Measurements from ENCODE around the gene SCYL1.

The SCYL1 gene

DNA sequence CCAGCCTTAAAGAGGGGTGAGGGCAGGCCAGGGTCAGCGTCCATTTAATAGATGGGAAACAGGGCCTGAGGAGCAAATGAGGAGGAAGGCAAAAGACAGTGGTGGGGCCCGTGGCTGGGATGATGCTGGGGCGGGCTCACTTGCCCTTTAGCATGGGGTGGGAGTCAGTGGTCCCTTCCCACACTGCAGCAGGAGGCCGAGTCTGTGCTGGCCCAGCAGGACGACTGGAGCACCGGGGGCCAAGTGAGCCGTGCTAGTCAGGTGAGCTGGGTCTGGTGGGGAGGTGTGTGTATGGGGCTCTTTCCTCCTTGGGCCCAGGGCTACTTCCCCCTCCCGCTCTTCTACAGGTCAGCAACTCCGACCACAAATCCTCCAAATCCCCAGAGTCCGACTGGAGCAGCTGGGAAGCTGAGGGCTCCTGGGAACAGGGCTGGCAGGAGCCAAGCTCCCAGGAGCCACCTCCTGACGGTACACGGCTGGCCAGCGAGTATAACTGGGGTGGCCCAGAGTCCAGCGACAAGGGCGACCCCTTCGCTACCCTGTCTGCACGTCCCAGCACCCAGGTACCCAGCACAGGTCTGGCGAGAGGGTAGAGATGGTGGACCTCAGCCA, 12.8 kb downstream of the SCYL1 start:
- no peak for DNase-seq

DNA sequence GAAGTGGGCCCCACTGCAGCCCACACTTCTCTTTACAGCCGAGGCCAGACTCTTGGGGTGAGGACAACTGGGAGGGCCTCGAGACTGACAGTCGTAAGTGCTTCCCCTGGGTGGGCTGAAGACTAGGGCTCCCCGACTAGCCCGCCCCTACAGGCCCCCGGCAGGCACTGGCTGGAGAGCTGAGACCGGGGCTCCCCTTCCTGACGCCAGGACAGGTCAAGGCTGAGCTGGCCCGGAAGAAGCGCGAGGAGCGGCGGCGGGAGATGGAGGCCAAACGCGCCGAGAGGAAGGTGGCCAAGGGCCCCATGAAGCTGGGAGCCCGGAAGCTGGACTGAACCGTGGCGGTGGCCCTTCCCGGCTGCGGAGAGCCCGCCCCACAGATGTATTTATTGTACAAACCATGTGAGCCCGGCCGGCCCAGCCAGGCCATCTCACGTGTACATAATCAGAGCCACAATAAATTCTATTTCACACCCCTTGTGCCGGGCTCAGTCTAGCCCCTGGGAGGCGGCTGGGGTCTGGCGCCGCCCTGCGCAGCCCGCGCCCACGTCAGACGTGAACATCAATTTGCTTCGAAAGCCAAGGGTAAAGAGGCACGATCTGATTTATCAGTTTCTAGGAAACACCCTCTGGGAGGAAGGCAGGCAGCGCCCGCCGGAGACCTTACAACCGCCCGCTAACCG, 13.5 kb downstream of the SCYL1 start:
- DNase-seq: no peak

DNA sequence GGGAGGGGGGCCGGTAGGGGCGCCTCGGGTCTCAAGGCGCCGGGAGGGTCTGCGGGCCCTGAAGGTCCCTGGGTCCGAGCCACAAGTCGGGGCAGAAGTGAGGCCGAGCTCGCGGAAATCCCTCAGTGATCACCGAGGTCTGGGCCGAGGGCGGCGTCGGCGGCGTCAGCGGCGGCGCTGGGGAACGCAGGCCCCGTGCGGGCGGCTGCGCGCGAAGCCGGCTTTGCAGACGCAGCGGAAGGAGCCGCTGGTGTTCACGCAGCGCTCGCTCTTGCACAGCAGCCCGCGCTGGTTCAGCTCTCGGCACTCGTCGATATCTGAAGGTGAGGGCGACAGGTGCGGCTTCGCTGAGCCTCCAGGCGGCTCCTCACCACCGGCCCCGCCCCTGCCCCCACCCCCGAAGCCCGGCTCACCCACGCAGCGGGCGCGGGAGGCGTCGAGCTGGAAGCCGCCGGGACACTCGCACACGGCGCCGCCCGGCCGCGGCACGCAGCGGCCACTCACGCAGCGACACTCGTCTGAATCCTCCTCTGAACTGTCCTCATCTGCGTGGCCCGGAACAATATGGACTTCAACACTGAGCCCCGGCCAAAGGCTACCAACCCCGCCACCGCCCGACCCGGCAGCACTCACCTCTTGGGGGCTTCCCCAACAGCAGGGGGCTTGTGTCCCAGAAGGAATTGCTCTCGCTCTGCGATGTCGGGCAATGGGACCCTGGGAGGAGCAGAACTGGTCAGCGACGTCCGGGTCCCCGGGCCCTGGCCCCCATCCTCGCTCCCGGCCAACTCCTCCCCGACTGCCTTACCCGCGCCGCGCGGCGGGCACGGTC, 14.2 kb downstream of the SCYL1 start:
- DNase-seq: no peak

DNA sequence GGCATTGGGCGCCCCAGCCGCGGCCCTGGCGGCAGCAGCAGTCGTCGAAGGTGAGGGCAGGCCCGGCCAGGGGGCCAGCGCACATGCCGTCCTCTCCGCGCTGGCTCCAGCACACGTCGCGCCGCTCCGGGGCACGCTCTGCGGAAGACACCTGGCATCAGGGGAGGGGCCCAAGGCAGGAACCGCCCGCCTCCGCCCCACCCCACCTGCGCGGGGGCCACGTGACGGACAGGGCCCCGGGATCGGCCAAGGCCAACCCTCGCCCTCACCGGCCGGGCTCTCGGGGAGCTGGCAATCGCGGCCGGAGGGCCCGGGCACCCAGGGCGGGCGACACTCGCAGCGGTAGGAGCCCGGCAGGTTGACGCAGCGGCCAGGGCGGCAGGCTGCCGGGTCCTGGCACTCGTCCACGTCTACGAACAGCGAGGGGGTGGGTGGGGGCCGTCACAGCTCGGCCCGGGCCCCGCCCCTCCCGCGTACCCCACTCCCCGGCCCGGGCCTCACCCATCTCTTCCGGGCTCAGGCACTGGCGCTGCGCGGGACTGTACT, 14.9 kb downstream of the SCYL1 start:
- DNase-seq: no peak

DNA sequence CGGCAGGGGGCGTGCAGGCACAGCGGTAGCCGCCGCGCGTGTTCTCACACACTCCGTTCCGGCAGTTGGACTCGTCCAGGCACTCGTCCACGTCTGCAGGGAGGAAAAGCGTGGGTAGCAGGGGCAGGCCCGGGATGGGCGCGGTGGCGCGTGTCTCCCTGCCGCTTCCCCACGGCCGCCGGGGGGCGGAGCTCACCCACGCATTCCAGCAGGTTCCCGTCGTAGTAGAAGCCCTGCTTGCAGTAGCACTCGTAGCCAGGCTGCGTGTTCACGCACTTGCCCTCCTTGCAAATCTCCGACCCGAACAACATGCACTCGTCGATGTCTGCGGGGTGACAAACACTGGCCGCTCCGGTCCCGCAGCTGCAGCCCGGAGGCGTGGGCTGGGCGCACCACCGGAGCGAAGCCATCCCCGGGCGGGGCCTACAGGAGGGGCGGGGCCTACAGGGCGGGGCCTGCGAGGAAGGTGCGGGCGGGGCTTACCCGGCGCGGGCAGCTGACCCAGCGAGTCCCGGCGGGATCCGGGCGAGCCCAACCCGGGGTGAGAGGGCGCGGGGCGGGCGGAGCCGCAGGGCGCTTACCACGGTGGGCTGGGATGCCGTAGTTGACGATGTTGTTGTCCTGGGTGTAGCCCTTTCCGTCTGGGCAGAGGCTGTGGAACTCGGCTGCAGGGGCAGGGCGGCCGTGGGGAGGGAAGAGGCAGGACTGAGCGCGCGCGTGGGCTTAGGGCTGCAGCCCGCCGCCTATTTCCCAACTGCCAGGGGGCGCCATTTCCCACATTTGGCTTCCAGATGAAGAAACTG, 15.6 kb downstream of the SCYL1 start:
- peak; percentile 91 for DNase-seq

DNA sequence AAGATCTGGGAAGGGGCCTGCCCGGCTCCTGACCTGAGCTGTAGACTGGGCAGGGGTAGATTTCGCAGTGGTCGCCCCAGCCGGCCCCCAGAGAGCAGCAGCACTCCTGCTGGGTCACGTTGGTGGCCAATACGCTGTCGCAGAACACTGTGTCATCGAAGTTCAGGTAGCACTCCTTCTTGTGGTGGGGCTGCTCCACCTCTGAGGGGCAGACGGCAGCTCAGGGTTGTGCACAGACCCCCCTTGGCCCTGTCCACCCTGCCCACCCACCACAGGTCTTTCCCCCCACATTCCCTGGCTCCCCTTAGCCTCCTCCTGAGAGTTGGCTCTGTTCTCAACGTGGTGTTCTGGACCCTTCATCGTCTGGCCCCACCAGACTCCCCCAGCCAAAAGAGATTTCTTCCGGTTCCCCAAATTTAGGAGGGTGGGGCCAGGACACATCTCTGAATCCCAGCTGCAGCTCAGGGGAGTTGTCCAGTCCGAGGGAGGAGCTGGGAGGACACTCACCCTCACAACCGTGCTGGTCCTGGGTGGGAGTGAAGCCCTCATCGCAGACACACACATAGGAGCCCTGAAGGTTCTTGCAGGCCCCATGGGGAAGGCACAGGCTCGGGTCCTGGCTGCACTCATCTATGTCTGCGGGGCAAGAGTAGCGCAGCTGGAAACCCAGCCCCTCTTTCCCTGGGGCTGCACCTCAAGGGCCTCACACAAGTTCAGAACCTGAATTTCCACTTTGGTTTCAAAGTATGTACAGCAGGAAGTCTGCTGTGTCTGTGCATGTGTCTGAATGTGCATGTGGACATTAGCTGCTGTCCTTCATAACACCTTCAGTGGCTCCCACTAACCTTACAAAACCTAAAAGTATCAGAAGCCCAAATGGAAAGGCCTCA, 16.5 kb downstream of the SCYL1 start:
- no peak for DNase-seq

DNA sequence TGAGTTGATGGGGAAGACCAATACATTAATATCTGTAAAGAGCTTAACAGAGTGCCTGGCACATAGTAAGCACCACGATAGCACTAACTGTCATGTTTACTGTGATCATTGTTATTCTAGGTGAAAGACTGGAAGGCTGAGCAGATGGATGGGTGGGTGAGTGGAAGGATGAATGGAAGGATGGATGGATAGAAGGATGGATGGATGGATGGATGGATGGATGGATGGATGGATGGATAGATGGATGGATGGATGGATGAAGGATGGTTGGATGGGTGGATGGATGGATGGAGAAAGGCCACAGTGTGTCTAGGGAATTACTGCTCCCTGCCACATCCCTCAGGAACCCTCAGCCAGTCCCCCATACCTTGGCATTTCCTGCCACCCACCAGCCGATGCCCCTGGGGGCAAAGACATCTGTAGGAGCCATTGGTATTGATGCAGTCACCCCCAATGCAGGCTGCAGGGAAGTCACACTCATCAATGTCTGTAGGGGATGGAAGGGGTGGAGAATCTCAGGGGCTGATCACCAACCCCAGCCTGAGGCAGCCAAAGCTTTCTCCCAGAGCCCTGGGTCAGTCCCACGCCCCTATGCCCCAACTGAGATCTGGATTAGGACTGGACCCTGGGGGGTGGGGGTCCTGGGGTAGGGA, 18.0 kb downstream of the SCYL1 start:
- DNase-seq: no peak

DNA sequence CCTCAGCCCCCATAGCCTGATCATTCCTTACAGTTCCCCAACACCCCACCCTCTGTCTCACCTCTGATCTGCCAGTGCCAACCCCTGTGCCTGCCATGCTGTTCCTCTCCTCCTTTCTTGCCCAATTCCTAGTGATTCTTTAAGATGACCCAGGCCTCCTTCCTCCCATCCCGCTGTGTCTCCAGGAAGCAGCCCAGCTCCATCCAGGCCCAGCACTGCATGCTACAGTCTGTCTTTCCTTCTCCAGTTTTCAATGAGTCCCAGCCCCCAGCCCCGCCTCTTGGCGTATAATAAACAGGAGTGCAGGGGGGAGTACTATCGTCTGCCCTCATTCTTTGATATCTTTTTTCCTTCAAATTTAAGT, 21.0 kb downstream of the SCYL1 start:
- DNase-seq: no peak

DNA sequence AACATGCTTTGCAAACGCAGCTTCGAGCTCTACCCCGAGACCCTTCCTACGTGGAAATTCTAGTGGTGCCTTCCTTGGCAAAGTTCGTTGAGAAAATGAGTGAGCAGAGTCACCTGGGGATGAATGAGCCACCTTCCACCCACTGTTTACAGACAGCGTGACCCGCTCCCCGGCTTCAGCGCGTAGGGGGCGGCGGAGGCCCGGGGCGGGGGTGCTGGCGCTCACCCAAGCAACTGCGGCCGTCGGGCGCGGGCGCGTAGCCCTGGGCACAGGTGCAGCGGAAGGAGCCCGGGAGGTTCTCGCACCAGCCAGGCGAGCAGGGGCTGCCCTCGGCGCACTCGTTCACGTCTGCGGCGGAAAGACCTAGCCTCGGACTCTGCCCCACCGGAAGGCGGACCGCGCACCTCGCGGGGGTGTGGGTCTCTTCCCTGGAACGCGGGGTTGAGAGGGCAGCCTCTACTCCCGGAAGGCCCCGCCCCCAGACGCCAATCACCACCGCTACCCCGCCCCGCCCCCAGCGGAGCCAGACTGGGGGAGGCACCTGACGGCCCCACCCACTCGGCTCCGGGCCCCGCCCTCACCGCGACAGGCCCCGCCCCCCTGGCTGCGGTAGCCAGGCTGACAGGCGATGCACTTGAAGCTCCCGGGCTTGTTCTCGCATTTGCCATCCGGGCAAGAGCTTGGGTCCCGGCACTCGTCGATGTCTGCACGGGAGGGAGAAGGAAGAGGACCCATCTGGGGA, 21.5 kb downstream of the SCYL1 start:
- DNase-seq: peak; percentile 98

DNA sequence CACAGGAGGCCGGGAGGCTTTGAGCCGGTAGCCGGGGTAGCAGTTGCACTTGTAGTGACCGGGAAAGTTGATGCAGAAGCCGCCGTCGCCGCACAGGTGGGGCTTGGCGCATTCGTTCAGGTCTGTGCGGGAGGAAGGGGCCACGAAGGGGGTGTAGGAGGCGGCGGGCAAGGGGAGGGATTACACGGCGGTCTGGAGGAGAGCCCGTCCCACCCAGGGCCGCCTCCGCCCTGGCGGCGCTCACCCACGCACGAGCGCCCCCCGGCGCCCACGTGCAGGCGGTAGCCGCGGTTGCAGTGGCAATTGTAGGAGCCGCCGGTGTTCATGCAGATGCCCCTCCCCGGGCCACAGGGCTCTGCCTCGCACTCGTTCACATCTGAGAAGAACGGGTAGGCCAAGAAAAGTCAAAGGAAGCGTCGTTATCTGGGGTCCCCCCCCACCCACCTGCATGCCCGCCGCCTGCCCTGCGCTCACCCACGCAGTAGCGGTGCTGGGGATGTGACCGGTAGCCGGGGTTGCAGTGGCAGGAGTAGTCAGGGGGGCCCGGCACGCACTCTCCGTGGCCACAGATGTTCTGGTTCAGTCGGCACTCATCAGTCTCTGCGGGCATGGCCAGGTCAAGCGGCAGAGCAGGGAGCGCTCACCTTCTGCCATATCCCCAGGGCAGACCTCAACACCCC, 22.7 kb downstream of the SCYL1 start:
- no peak for DNase-seq

DNA sequence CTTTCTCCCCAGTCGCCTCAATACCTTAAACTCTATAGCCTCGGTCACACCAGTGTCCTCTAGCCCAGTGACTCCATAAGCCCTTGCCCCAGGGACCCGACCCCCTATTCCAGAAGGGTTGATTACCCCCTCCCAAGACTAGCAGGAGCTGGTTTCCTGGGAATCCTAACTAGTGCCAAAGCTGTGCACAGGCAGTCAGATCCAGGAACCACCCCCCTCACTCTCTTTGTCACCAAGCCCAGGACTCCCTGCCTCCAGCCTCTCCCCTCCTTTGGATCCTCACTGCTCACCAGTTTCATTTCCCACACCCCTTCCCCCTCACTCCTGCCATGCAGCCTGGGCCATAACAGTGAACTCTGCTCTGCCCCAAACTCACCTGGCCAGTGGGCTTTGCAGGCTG, 23.5 kb downstream of the SCYL1 start:
- no peak for DNase-seq

DNA sequence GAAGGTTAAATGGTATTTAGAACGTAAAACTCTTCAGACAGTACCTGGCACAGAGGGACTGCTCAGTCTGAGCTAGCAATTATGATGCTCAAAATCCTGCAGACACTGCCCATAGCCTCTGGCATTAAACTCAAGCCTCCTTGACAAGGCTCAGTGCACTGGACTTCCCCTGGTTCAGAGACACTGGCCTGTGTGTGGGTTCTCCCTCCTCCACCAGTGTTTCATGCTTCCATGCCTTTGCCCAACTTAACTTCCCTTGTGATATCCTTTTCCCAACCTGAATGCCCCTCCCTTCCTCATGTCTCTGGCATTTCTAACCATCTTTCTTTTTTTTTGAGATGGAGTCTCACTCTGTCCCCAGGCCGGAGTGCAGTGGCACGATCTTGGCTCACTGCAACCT, 24.2 kb downstream of the SCYL1 start:
- DNase-seq: no peak

DNA sequence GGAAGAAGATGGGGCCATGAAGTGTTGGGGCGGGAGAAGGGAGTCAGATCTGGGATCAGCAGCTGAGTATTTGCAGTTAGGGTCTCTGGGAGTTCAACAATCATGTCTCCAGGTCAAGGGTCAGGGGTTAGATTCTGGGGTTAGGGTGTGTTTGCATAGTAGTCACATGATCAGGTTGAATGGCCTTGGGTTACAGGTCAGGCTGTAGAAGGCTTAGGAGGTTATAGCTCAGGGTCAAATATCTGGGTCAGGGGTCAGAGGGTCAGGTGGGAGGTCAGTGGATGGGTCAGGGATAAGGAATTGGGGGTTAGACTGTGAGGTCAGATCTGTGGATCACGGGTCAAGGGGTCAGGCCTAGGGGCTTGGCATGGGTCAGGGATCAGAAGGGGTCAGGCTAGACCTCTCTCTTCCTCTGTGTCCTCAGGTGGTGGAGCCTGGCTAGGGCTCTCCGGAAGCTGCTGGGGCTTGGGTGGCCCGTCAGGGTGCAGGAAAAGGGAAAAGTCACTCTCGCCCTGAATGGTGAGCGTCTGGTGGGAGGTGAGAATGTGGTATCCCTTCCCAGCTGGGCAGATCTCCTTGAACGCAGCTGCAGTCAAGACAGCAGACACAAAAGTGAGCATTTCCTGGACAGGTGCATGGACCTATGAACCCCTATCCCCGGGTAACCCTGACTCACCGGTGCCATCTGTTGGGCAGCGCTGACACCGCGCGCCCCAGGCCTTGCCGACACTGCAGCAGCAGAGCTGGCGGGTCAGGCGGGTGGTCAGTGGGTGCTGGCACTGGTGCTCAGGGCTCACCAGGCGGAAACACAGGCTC, 26.9 kb downstream of the SCYL1 start:
- DNase-seq: peak; percentile 68

DNA sequence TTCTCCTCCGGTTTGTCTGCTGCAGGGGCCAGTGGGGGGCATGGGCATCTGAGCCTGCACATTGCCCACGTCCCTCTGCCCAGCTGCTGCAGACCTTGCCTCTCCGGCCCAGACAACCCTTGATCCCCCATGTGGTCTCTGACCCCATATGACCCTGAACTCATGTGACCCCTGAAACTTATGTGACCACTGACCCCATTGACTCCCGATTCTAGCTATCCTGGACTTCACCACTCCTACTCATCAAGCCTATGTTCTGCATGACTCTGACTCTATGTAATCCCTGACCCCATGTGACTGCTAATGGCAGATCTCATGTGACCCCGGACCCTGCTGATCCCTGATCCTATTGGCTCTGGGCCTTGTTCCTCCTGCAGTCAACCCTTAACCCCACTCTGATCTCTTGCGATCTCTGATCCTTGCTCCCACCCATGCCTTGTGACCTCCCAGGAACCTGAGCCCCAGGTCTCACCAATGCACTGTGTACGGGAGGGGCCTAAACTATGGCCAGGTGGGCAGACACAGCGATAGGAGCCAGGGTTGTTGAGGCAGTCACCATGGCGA, 27.6 kb downstream of the SCYL1 start:
- DNase-seq: no peak

DNA sequence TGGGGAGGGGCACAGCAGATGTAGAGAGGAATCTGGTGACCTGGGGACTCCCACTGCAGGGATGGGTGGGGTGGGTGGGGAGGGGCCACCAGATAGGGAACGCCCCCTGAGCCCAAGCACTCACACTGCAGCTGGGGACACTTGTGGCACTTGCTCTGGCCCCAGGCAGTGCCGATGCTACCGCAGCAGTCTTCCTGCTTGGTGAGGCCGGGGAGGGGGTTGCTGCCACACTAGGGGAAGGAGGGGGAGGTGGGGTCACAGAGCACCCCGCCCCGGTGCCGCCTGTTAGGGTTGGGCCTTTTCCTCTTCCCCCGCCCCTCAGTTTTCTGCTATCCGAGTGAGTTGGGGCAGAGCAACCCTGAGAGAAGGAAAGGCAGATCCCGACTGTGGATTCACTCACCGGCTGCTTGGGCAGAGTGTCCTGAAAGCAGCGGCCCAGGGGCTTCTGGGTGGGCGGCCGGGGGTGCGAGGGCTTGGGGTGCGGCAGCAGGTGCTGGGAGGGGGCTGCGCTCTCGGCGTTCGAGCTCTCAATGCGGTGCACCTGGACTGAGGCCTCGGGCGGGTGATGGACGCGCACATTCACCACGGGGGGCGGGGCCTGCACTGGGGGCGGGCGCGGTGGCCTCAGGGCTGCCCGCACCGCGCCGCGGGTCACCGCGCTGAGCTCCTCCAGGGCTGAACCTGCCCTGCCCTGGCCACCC, 28.6 kb downstream of the SCYL1 start:
- peak; percentile 79 for DNase-seq

DNA sequence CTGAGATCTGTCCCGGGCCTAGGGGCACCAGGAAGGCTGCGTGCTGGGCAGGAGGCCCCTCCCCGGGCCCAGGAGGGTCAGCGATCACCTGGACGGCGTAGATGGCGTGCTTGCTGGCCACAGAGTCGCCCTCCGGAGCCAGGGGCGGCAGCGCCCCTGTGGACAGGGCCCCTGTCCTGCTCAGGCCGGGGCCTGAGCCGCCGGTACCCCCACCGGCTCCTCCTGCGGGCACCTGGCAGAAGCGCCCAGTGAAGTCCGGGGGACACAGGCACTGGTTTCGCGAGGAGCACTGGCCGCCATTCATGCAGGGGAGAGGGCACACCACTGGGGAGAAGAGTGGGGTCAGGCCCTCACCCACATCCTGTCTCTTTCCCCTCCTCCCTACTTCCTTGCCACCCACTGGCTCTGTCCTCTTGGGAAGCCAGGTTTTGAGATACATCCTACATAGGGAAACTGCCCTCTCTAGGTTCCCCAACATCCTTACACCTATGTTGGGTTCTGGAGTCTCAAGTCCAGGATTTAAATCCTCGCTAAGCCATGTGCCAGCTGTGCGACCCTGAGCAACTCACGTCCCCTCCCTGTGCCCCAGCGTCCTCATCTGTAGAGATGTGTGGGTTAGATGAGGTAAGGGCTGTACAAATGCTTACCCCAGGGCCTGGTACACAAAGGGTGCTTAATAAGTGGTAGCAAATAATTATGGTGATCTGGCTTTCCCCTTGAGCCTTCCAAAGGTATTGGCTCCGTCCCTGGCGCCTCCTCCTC, 29.4 kb downstream of the SCYL1 start:
- no peak for DNase-seq

DNA sequence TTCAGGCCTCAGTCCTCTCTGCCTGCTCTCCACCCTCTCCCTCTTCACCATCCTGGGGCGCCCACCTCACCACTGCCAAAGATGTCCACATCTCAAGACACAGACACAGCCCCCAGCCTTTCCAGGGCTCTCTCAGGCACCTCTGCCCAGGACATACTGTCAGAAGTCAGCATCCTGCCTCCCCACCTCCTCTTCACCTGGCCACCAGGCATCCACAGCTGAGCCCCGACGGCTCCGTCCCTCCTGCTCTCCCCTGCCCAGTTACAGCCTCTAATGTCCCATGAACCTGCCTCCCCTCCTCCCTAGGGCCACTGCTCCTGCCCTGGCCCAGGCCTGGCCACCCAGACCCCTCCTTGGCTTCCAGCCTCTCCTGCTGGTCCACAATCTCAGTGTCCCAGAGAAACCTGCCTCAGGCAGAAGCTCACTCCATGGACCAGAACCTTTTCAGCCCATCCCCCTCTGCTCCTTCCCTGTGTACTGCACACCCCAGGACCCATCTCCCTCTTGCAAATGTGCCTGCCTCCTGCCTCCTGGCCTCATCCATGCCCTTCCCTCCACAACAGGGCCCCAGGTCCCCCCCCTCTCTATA, 30.1 kb downstream of the SCYL1 start:
- no peak for DNase-seq
